Fibroblast of pulmonary artery (primary cell): Measurements from ENCODE around the gene OSM.
A peak's percentile ranks its signal among the peaks of the same experiment; 100 is the strongest.

Experiments
- DNase-seq: peaks from one replicate; pipeline ENCODE4 v3.0.0-alpha.2; 2010; ENCODE audit warnings: low read depth
- H3K4me3 ChIP-seq: replicated peaks from 2 replicates; pipeline ENCODE4 v1.5.1; 2011; ENCODE audit warnings: low read depth, mild to moderate bottlenecking, control low read depth, low read length, moderate library complexity
- CTCF ChIP-seq: IDR thresholded peaks from 2 replicates; pipeline ENCODE4 v1.5.1; 2011; ENCODE audit warnings: mild to moderate bottlenecking, control low read depth, low read length, inconsistent platforms; ENCODE audit errors: missing control alignments

OSM gene

DNA sequence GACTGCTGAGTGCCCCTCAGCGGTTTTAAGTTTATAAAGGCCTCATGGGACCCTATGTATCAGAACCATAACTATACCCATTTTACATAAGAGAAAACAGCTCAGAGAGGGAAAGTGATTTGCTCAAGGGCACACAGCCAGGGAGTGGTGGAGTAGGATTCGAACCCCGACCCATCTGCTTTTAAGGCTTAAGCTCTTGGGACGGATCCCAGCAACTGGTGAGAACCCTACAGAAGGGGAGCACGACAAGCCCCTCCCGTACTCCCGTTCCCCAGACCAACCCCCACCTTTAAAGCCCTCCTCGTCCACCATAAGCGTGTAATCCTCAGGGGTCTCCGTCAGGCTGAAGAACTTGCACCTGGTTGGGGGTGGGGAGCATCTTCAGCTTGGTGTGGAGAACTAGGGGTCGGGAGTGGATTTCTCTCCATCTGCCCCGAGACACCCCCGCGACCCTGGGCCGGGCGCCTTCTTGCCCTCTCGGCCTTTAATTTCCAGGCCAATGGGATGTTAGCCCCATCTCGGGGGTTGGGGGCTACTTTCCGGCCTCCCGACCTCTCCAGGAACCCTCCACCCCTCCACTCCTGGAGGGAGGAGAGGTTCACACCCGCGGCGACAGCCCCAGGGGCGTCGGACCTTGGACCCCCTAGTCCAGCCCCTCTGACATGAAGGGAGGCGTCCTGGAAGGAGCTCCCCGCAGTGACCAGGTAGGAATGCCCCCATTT lies 21.9 kb upstream of the OSM start:
- no peak for TF ChIP-seq CTCF
- no peak for DNase-seq
- H3K4me3 ChIP-seq = peak overlapping the region; percentile 83

GRCh38 chr22:30287648-30288418 lies 21.2 kb upstream of the OSM start:
- peak; percentile 95 for DNase-seq
- peak overlapping the region; percentile 83 for H3K4me3 ChIP-seq
- peak; percentile 55 for TF ChIP-seq CTCF

DNA sequence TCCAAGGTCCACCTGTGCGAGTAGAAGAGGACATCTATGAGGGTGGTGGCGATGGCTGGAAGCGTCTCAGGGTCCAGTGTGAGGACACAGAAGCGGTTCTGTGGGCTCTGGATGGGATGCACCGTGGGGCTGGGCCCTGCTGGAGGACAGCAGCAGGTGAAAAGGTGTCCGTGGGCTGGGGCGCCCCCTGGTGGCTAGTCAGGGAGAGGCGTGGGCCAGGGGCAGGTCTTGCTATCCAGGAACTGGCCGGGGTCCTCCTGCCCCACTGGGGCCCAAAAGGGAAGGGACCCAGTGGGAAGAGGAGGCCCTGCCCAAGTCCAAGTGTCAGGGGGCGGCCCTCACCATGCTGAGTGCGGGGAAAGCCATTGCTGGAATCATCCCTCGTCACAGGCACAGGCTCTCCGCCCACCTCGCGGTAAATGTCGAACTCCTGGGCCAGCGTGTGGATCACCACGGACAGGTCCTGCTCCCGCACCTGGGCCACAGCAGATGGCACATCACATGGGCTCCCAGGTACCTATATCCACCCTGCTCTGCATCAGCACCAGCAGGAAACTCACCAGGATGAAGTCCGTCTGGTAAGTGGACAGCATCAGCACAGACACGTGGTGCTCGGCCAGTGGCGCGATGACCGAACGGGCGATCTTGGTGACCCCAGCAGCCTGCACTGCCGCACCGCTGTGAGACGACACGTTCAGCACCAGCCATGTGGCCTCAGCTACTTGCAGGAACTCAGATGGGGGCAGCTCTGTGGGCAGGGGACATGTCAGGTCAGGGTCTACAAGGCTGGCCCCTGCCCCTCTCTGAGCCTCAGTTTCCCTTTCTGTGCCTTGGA lies 20.4 kb upstream of the OSM start:
- DNase-seq = peak; percentile 63
- peak; percentile 76 for TF ChIP-seq CTCF
- no peak overlapping the region for H3K4me3 ChIP-seq

DNA sequence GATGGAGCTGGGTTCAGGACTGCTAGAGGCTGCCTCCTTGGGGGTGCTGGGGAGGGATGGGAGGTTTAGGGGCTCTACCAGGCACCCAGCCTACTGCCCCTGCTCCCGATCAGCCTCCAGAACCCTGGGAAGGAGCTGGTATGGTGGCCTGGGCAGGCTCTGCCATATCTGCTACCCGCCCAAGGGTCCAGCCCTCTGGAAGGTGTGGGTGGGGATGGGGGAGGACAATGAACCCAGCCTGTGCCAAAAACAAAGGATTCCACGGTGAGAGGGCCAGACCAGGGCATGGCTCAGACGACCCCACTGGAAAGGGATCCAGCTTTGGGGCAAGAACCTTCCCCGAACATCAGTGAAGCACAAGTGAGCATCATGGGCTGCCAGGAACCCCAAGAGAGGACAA lies 19.7 kb upstream of the OSM start:
- no peak for DNase-seq
- H3K4me3 ChIP-seq = no peak overlapping the region
- no peak for TF ChIP-seq CTCF

- TF ChIP-seq CTCF = no peak
- no peak for DNase-seq
- no peak overlapping the region for H3K4me3 ChIP-seq
Measured at GRCh38 chr22:30285846-30286200, 19.2 kb upstream of the OSM start.

GRCh38 chr22:30285176-30285845 lies 18.7 kb upstream of the OSM start:
- no peak for TF ChIP-seq CTCF
- no peak for DNase-seq

More at GRCh38 chr22:30285176-30285845, 18.7 kb upstream of the OSM start:
- no peak overlapping the region for H3K4me3 ChIP-seq
